ENCODE data around the gene KLC1. TPM values are rescaled to one million over a fixed set of nuclear protein-coding genes. Genes with fewer than 3 reads are reported as not detected.
A peak's percentile ranks its signal among the peaks of the same experiment; 100 is the strongest.

KLC1 gene
- total and polyA plus RNA-seq, 4 donors, result 22.9 to 131 (median 46.0) TPM

DNA sequence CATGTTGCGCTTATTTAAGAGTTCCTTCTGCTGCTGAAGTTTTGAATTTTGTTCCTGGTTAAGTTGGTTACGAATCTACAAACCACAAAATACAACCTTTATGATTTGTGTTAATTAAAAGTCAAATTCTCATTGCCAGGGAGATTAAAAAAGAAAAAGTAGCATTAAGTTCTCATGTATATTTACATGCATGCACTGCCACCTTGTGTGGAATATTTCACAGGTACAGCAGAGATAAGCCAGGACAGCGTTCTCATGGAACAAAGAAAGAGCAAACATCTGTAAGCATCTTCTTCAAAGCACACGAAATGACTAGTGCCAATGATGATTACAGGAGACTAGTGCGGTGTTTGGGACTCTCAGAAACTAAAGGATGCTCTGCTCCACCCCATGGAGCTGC is 120.8 kb downstream of the KLC1 start:
- Histone ChIP-seq H3K27me3 (ENCODE audit: control insufficient read depth in 4 of 4, insufficient read depth in 4 of 4, low read length in 3 of 4) (no peaks in the 10 kb centered on the region), H3K4me3 (ENCODE audit: low read depth in 1 of 3, low read length in 3 of 3) (no peak overlapping the region), H3K4me1 (ENCODE audit: control insufficient read depth in 4 of 4, insufficient read depth in 4 of 4, low read length in 3 of 4) (peaks cover 0 to 8% (median 5%) of the 10 kb centered on the region in 4 donors), H3K36me3 (ENCODE audit: control insufficient read depth in 4 of 4, insufficient read depth in 3 of 4, low read depth in 1 of 4, low read length in 3 of 4) (peaks cover 3 to 11% (median 7%) of the 10 kb centered on the region in 4 donors), H3K27ac (ENCODE audit: low read depth in 1 of 2, low read length in 2 of 2) (no peak overlapping the region), H3K9ac (ENCODE audit: low read depth in 1 of 2, low read length in 2 of 2) (no peak overlapping the region), H3K9me3 (ENCODE audit: control insufficient read depth in 4 of 4, low read length in 3 of 4) (no peaks in the 10 kb centered on the region)
- TF ChIP-seq RAD21 (IDR thresholded peaks at IDR 0.05), result peak in 1 of 2 donors; percentile 22
- TF ChIP-seq, protein P1, sequence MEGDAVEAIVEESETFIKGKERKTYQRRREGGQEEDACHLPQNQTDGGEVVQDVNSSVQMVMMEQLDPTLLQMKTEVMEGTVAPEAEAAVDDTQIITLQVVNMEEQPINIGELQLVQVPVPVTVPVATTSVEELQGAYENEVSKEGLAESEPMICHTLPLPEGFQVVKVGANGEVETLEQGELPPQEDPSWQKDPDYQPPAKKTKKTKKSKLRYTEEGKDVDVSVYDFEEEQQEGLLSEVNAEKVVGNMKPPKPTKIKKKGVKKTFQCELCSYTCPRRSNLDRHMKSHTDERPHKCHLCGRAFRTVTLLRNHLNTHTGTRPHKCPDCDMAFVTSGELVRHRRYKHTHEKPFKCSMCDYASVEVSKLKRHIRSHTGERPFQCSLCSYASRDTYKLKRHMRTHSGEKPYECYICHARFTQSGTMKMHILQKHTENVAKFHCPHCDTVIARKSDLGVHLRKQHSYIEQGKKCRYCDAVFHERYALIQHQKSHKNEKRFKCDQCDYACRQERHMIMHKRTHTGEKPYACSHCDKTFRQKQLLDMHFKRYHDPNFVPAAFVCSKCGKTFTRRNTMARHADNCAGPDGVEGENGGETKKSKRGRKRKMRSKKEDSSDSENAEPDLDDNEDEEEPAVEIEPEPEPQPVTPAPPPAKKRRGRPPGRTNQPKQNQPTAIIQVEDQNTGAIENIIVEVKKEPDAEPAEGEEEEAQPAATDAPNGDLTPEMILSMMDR (IDR thresholded peaks at IDR 0.05; ENCODE audit: low read depth, low read length, missing input control), result no peak
- 91% methylated on average over 5 of the region's 5 CpGs for WGBS
- DNase-seq (ENCODE audit: low spot score), result no peak

Small RNA genes lying within 50 kb of the gene (small RNA-seq; reads per million reads assigned to genes)
- not detected for gene RF00019

Other genes starting within 250 kb of the KLC1 start
- 10 to 100 TPM; 48.0 to 86.0 TPM for gene MARK3, start 243.8 kb upstream of the KLC1 start, total RNA-seq
- 10 to 100 TPM; 14.1 to 18.1 TPM for gene MARK3, start 243.8 kb upstream of the KLC1 start, polyA plus RNA-seq
- 10 to 100 TPM in 1 of 2 donors, 1 to 10 TPM in 1; 9.0 to 26.6 TPM for gene CKB, start 106.4 kb upstream of the KLC1 start, total RNA-seq
- 10 to 100 TPM; 14.3 to 32.9 TPM for gene CKB, start 106.4 kb upstream of the KLC1 start, polyA plus RNA-seq
- 1 to 10 TPM; 5.1 to 7.9 TPM for gene TRMT61A, start 100.0 kb upstream of the KLC1 start, total RNA-seq
- gene TRMT61A, start 100.0 kb upstream of the KLC1 start, polyA plus RNA-seq, result 1 to 10 TPM; 4.1 to 8.0 TPM
- gene BAG5, start 66.6 kb upstream of the KLC1 start, total RNA-seq, result 10 to 100 TPM; 12.0 to 12.5 TPM
- 1 to 10 TPM; 5.4 to 5.6 TPM for gene BAG5, start 66.6 kb upstream of the KLC1 start, polyA plus RNA-seq
- gene COA8, start 66.3 kb upstream of the KLC1 start, total RNA-seq, result 10 to 100 TPM in 1 of 2 donors, 1 to 10 TPM in 1; 8.3 to 10.3 TPM
- 10 to 100 TPM; 23.8 to 35.5 TPM for gene COA8, start 66.3 kb upstream of the KLC1 start, polyA plus RNA-seq
- 10 to 100 TPM in 1 of 2 donors, 1 to 10 TPM in 1; 3.4 to 14.1 TPM for gene XRCC3, start 86.2 kb downstream of the KLC1 start, total RNA-seq
- gene XRCC3, start 86.2 kb downstream of the KLC1 start, polyA plus RNA-seq, result 1 to 10 TPM; 1.7 to 2.2 TPM
- gene ZFYVE21, start 86.6 kb downstream of the KLC1 start, total RNA-seq, result 10 to 100 TPM; 28.0 to 36.9 TPM
- 10 to 100 TPM; 28.2 to 33.3 TPM for gene ZFYVE21, start 86.6 kb downstream of the KLC1 start, polyA plus RNA-seq
- gene PPP1R13B, start 218.4 kb downstream of the KLC1 start, total RNA-seq, result 10 to 100 TPM in 1 of 2 donors, 1 to 10 TPM in 1; 3.2 to 15.1 TPM
- 1 to 10 TPM; 4.1 to 6.1 TPM for gene PPP1R13B, start 218.4 kb downstream of the KLC1 start, polyA plus RNA-seq

Data from liver (tissue), 10 donors.